Hepatocyte (in vitro differentiated cells): Measurements from ENCODE around the gene PLEKHA6.

ENCODE experiments used
- EZH2phosphoT487 ChIP-seq: fragments of 200-600 bp; sonication (generic); IDR thresholded peaks from one replicate; pipeline ENCODE4 v1.6.1; 2018; ENCODE audit warnings: antibody characterized with exemption, mild to moderate bottlenecking, low read depth, moderate library complexity; ENCODE audit not compliant: unreplicated experiment, severe bottlenecking
- TF ChIP-seq, protein P1 (sequence below): fragments of 200-600 bp; sonication (generic); IDR thresholded peaks from 2 replicates; pipeline ENCODE4 v1.5.1; 2016; ENCODE audit warnings: antibody characterized with exemption, mild to moderate bottlenecking; ENCODE audit not compliant: poor library complexity

DNA sequence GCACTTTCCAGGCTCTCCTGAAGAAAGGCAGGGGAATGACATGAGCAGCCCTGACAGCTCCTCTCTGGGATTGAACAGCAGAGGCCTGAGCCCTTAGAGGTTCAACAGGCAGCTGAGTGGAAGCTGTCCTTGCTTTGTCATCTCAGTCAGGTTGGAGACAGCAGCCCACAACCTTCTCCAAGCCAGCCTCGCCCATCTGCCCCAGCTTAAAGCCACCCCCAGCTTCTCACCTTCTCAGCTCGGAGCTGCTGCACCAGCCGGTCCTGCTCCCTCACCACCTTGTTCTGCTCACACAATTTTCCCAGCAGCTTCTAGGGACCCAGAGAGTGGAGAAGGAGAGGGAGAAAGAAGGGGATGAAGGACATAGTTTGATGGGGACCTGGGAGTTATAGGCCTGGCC is 110.8 kb downstream of the PLEKHA6 start:
- TF ChIP-seq, protein P1, sequence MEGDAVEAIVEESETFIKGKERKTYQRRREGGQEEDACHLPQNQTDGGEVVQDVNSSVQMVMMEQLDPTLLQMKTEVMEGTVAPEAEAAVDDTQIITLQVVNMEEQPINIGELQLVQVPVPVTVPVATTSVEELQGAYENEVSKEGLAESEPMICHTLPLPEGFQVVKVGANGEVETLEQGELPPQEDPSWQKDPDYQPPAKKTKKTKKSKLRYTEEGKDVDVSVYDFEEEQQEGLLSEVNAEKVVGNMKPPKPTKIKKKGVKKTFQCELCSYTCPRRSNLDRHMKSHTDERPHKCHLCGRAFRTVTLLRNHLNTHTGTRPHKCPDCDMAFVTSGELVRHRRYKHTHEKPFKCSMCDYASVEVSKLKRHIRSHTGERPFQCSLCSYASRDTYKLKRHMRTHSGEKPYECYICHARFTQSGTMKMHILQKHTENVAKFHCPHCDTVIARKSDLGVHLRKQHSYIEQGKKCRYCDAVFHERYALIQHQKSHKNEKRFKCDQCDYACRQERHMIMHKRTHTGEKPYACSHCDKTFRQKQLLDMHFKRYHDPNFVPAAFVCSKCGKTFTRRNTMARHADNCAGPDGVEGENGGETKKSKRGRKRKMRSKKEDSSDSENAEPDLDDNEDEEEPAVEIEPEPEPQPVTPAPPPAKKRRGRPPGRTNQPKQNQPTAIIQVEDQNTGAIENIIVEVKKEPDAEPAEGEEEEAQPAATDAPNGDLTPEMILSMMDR, result no peak
- no peak for TF ChIP-seq EZH2phosphoT487
